Glutamatergic neuron (in vitro differentiated cells): ENCODE results near the gene ISG15. TPM values are rescaled to one million over a fixed set of nuclear protein-coding genes. Genes with fewer than 3 reads are reported as not detected.
"Not testable (repeated sequence)": the region's sequence is repeated elsewhere in the genome, so short reads cannot be mapped to it uniquely, and the experiment has no call there.

Source experiments
- DNase-seq: peaks from one replicate; pipeline ENCODE4 v3.0.0; 2022
- H3K27ac Mint-ChIP-seq: one replicate; pipeline ENCODE4 v1.8.0; 2020; ENCODE audit warnings: mild to moderate bottlenecking, mixed read lengths, inconsistent platforms; ENCODE audit not compliant: unreplicated experiment
- H3K27me3 Mint-ChIP-seq: one replicate; pipeline ENCODE4 v1.8.0; 2020; ENCODE audit warnings: mild to moderate bottlenecking, moderate library complexity, mixed read lengths, inconsistent platforms; ENCODE audit not compliant: unreplicated experiment
- H3K36me3 Mint-ChIP-seq: one replicate; pipeline ENCODE4 v1.8.0; 2020; ENCODE audit warnings: mild to moderate bottlenecking, mixed read lengths, inconsistent platforms; ENCODE audit not compliant: unreplicated experiment
- H3K4me1 Mint-ChIP-seq: one replicate; pipeline ENCODE4 v1.8.0; 2020; ENCODE audit warnings: mild to moderate bottlenecking, low read depth, mixed read lengths, inconsistent platforms; ENCODE audit not compliant: unreplicated experiment
- H3K4me3 Mint-ChIP-seq: one replicate; pipeline ENCODE4 v1.8.0; 2020; ENCODE audit warnings: mild to moderate bottlenecking, mixed read lengths, inconsistent platforms; ENCODE audit not compliant: unreplicated experiment
- H3K9me3 Mint-ChIP-seq: one replicate; pipeline ENCODE4 v1.8.0; 2020; ENCODE audit warnings: mild to moderate bottlenecking, moderate library complexity, mixed read lengths, inconsistent platforms; ENCODE audit not compliant: unreplicated experiment
- CTCF ChIP-seq: fragments of 200-600 bp; sonication (generic); IDR thresholded peaks from one replicate; pipeline ENCODE4 v1.5.0; 2021; ENCODE audit not compliant: partially characterized antibody, unreplicated experiment
- total RNA-seq: library from RNA; stranded (reverse); fragmentation: NEBNext Ultra II Directional; extraction: Animal tissue kit (Norgen Biotek cat#: 25700); gene quantifications from one replicate; pipeline ENCODE4 v1.2.1, GENCODE V29; 2021; ENCODE audit not compliant: unreplicated experiment

The ISG15 gene
- total RNA-seq, 1 donor from 2014 or later: 18.4 TPM

- TF ChIP-seq CTCF: no peak
- no peak for DNase-seq
- peaks cover 3% of the 10 kb centered on the region for H3K4me1 Mint-ChIP-seq
- H3K27me3 Mint-ChIP-seq: peaks cover 5% of the 10 kb centered on the region
- no peak overlapping the region for H3K4me3 Mint-ChIP-seq
- H3K36me3 Mint-ChIP-seq: peaks cover 2% of the 10 kb centered on the region
- peaks cover 3% of the 10 kb centered on the region for H3K9me3 Mint-ChIP-seq
- no peak overlapping the region for H3K27ac Mint-ChIP-seq
Observed at GRCh38 chr1:982765-983436, 30.4 kb upstream of the ISG15 start.

DNA sequence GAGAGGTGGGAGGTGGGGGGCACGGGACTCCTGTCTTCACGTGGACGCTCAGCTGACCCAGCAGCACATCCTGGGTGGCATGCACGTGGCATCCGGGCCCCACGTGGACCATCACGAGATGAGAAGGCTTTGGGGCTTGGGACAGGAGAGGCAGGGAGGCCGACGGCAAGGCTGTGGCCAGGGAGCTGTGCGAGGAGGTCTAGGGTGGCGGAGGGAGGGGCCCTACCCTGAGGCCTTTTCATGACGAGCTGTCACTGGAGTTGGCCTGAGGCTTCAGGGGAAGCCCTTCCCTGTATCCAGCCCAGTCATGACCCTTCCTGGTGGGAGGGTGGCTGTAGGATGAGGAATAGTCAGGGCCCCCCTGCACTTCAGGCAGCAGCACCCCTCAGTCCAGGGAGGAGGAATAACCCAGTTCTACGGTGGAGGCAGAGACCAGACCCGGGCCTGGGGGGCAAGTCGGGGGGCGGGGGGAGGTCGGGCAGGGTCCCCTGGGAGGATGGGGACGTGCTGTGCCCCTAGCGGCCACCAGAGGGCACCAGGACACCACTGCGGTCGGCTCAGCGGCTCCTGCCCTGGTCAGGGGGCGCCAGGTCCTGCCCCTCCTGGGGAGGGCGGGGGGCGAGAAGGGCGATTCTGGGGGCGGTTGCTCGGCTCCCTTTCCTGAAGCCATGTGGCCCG is 29.4 kb upstream of the ISG15 start:
- H3K36me3 Mint-ChIP-seq: peaks cover 11% of the 10 kb centered on the region
- peaks cover 3% of the 10 kb centered on the region for H3K4me1 Mint-ChIP-seq
- peak overlapping the region; percentile 46 for H3K4me3 Mint-ChIP-seq
- peaks cover 9% of the 10 kb centered on the region for H3K9me3 Mint-ChIP-seq
- DNase-seq: peak; percentile 75
- no peak overlapping the region for H3K27ac Mint-ChIP-seq
- H3K27me3 Mint-ChIP-seq: peaks cover 4% of the 10 kb centered on the region
- peak; percentile 93 for TF ChIP-seq CTCF

GRCh38 chr1:984476-984814 is 28.9 kb upstream of the ISG15 start:
- peaks cover 4% of the 10 kb centered on the region for H3K27me3 Mint-ChIP-seq
- peak; percentile 33 for TF ChIP-seq CTCF
- no peak overlapping the region for H3K4me3 Mint-ChIP-seq
- DNase-seq: no peak
- H3K4me1 Mint-ChIP-seq: peaks cover 3% of the 10 kb centered on the region
- no peak overlapping the region for H3K27ac Mint-ChIP-seq
- peaks cover 11% of the 10 kb centered on the region for H3K9me3 Mint-ChIP-seq
- peaks cover 14% of the 10 kb centered on the region for H3K36me3 Mint-ChIP-seq

- peaks cover 18% of the 10 kb centered on the region for H3K36me3 Mint-ChIP-seq
- peaks cover 3% of the 10 kb centered on the region for H3K4me1 Mint-ChIP-seq
- H3K9me3 Mint-ChIP-seq: peaks cover 14% of the 10 kb centered on the region
- H3K27ac Mint-ChIP-seq: no peak overlapping the region
- TF ChIP-seq CTCF: no peak
- no peak for DNase-seq
- H3K27me3 Mint-ChIP-seq: peaks cover 2% of the 10 kb centered on the region
- no peak overlapping the region for H3K4me3 Mint-ChIP-seq
Observed at GRCh38 chr1:985126-985525, 28.2 kb upstream of the ISG15 start.

- H3K4me1 Mint-ChIP-seq, H3K27ac Mint-ChIP-seq, H3K4me3 Mint-ChIP-seq, H3K27me3 Mint-ChIP-seq, DNase-seq: not testable (repeated sequence)
- peaks cover 36% of the 10 kb centered on the region for H3K36me3 Mint-ChIP-seq
- H3K9me3 Mint-ChIP-seq: peaks cover 21% of the 10 kb centered on the region
Observed at GRCh38 chr1:988061-988460, 25.2 kb upstream of the ISG15 start.

- Mint-ChIP-seq H3K36me3 (peaks cover 36% of the 10 kb centered on the region), H3K9me3 (peaks cover 30% of the 10 kb centered on the region)
- DNase-seq, H3K4me1 Mint-ChIP-seq, H3K27me3 Mint-ChIP-seq, H3K4me3 Mint-ChIP-seq, H3K27ac Mint-ChIP-seq: not testable (repeated sequence)
Observed at GRCh38 chr1:991275-991674, 22.0 kb upstream of the ISG15 start.
